BLaER1 (cell line): ENCODE data around the gene PRSS33.

Experiments
- H3K27ac ChIP-seq: shearing (Covaris generic); formaldehyde crosslinking; 2 replicates; pipeline ENCODE4 v1.8.1; 2022
- H3K27me3 ChIP-seq: shearing (Covaris generic); formaldehyde crosslinking; 2 replicates; pipeline ENCODE4 v1.8.1; 2022
- H3K36me3 ChIP-seq: shearing (Covaris generic); formaldehyde crosslinking; 2 replicates; pipeline ENCODE4 v1.8.1; 2022
- H3K4me1 ChIP-seq: shearing (Covaris generic); formaldehyde crosslinking; 2 replicates; pipeline ENCODE4 v1.8.1; 2022
- H3K4me2 ChIP-seq: shearing (Covaris generic); formaldehyde crosslinking; 2 replicates; pipeline ENCODE4 v1.8.1; 2022
- H3K4me3 ChIP-seq: shearing (Covaris generic); formaldehyde crosslinking; 2 replicates; pipeline ENCODE4 v1.8.1; 2022
- H3K9ac ChIP-seq: shearing (Covaris generic); formaldehyde crosslinking; 2 replicates; pipeline ENCODE4 v1.8.1; 2022
- H3K9me3 ChIP-seq: shearing (Covaris generic); formaldehyde crosslinking; 2 replicates; pipeline ENCODE4 v1.8.1; 2022
- H4K20me1 ChIP-seq: shearing (Covaris generic); formaldehyde crosslinking; 2 replicates; pipeline ENCODE4 v1.8.1; 2022
- Cebpa-rat ChIP-seq: shearing (Covaris generic); IDR thresholded peaks from 2 replicates; pipeline ENCODE4 v1.8.1; 2022

Gene PRSS33

DNA sequence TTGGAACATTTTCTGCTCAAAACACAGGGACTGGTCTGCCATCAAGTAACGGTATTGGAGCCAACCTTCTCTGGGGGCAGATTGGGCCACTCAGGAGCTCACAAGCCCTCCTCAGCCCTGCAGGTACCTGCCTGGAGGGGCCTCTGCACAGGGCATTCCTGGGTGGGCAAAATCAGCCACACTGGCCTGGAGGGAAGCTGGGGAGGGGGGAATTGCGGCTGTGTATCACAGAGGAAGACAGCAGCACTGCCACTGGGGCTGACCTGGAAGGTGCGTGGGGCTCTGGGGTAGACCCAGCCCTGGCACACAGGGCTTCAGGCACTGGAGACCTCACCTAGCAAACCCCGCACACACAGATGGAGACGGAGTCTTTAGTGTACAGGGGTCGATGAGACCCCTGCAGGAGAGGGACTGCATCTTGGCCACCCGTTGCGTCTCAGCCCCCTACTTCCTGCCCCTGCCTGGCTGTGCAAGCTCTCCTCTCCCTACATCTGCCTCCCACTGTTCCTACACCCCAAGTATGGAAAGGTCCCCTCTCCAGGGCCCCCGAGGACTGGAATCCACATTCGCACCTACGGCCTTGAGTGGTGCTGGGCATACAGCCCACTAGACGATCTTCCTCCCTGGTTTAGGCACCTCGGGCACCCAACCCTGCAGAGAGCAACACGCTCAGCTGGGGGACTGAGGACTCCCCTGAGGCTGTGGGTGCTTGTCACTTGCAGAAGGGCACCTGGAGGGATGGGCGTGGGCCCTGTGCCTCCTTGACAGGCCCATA lies 42.1 kb downstream of the PRSS33 start:
- Histone ChIP-seq H3K36me3 (0 out of 2 replicates have a peak, but pooled peaks cover 13% of the 10 kb centered on the region), H4K20me1 (no peaks in the 10 kb centered on the region)

DNA sequence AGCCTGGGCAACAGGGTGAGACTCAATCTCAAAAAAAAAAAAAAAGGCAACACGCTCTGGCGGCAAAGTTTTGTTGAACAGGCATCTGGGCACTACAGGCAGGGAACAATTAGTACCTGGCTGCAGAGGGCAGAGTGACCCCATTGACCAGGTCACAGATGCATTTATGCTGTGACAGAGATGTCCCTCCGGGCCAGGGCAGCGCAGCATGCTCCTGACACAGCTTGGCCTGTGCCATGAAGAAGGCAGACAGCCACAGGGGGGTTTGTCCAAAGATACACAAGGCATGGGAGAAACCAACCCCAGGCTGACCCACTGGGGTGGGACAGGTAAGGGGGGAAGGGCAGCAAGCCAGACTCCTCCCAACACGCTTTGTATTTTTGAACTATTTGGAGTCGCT lies 42.6 kb downstream of the PRSS33 start:
- no peaks in the 10 kb centered on the region for H3K27me3 ChIP-seq
- no peak for TF ChIP-seq Cebpa-rat
- H3K4me2 ChIP-seq = no peak overlapping the region
- no peaks in the 10 kb centered on the region for H3K9me3 ChIP-seq
- H3K27ac ChIP-seq = no peak overlapping the region
- H4K20me1 ChIP-seq = no peaks in the 10 kb centered on the region
- no peak overlapping the region for H3K4me3 ChIP-seq
- 0 out of 2 replicates have a peak, but pooled peaks cover 10% of the 10 kb centered on the region for H3K36me3 ChIP-seq
- no peaks in the 10 kb centered on the region for H3K4me1 ChIP-seq
- no peak overlapping the region for H3K9ac ChIP-seq

More for the DNA sequence above, 42.1 kb downstream of the PRSS33 start:
- H3K27me3 ChIP-seq = no peaks in the 10 kb centered on the region
- TF ChIP-seq Cebpa-rat = no peak
- no peak overlapping the region for H3K4me2 ChIP-seq
- no peak overlapping the region for H3K4me3 ChIP-seq
- no peak overlapping the region for H3K27ac ChIP-seq
- H3K4me1 ChIP-seq = no peaks in the 10 kb centered on the region
- no peaks in the 10 kb centered on the region for H3K9me3 ChIP-seq
- H3K9ac ChIP-seq = 0 out of 2 replicates have a peak overlapping the region, but pooled peaks have one; percentile 10

DNA sequence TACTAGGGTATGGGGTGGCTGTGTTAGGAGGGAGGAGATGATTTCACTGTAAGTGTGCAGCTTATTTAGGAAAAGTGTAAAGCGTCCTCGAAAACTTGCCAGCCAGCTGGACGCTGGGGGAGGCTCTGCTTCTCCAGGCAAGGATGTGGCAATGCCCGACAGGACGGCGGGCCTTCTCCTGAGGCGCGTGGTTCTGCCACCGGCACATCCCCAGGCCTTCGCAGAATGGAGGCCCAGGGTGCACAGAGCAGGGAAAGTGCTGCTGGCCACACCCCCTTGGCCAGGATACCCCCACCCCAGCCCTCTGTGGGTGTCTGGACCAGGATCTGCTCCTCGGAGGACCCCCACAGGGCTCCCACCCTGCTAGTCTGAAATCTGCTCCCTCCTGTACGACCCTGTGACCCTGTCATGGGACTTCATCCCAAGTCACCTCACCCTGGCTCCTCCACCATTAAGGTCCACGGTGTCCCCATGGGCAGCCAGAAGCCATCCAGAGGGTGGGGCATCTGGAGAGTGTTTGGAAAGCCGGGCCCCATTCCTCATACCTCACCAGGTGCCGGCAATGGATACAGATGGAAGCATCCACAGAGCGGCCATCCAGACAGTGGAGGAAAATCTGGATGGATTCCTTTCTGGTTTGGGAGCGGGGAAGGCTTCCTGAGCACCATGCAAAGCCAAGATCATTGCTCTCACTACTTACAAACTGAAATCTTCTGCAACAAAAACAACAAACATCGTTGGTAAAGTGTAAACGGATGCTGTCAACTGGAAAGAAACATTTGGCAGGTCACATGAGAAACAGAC lies 44.2 kb downstream of the PRSS33 start:
- no peak overlapping the region for H3K27ac ChIP-seq
- no peaks in the 10 kb centered on the region for H3K27me3 ChIP-seq
- no peak overlapping the region for H3K4me2 ChIP-seq
- peaks cover 7% of the 10 kb centered on the region for H3K4me1 ChIP-seq
- H3K4me3 ChIP-seq = no peak overlapping the region
- no peak for TF ChIP-seq Cebpa-rat
- H3K36me3 ChIP-seq = no peaks in the 10 kb centered on the region
- H3K9ac ChIP-seq = 0 out of 2 replicates have a peak overlapping the region, but pooled peaks have one; percentile 31
- no peaks in the 10 kb centered on the region for H3K9me3 ChIP-seq
- H4K20me1 ChIP-seq = no peaks in the 10 kb centered on the region

DNA sequence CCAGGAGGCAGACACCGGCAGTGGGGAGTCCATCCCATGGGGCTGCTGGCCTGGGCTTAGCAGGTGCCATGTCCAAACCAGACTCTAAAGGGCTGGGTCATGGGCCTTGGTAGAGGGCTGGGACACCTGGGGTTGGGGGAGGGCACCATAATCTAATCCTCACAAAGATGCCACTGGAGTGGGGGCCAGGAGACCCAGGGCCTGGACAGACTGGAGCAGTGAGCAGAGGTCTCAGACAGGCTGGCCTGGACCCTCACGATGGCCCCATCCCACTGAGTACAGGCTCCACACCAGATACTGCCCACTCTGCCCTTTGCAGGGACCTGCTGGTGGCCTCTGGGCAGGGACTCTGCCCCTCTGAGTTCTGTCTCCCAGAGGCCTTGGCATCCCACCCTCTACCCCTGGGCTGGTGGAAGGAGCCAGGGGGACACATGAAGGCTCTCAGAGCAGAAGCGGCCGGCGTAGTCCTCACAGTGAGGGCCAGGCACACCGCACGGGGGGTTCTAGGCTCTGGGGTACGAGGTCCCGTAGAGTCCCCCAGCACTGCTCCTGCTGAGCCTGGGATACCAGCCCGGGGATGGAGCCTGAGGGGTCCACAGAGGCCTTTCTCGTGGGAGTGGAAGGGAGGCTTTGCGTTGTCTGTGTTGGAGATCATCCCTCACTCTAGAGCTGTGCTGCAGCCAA lies 44.9 kb downstream of the PRSS33 start:
- Histone ChIP-seq H3K27ac (no peak overlapping the region), H3K9ac (no peak overlapping the region), H4K20me1 (no peaks in the 10 kb centered on the region), H3K4me1 (peaks cover 7% of the 10 kb centered on the region), H3K27me3 (no peaks in the 10 kb centered on the region), H3K9me3 (no peaks in the 10 kb centered on the region), H3K36me3 (no peaks in the 10 kb centered on the region), H3K4me2 (no peak overlapping the region), H3K4me3 (no peak overlapping the region)
- no peak for TF ChIP-seq Cebpa-rat

DNA sequence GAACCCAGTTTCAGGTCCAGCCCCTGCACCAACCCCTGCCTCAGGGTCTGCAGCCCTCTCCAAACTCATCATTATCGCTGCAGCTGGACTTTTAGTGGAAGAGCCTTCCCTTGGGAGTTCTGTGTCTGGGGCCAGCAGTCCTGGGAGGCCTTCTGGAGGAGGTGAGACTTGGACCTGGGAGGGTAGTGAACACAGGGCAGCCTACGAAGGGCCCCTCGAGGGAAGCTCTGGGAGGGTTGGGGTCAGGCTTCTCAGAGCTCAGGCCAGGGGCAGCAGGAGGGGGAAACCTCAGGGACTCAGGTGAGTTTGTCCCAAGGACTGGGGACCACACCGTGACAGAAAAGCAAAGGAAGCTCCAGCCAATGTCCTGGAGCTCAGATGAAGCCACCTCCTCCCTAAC lies 46.2 kb downstream of the PRSS33 start:
- no peak overlapping the region for H3K4me3 ChIP-seq
- H3K27me3 ChIP-seq = no peaks in the 10 kb centered on the region
- H4K20me1 ChIP-seq = no peaks in the 10 kb centered on the region
- H3K4me1 ChIP-seq = peaks cover 7% of the 10 kb centered on the region
- TF ChIP-seq Cebpa-rat = no peak
- H3K27ac ChIP-seq = no peak overlapping the region
- H3K9me3 ChIP-seq = no peaks in the 10 kb centered on the region
- H3K4me2 ChIP-seq = no peak overlapping the region
- no peak overlapping the region for H3K9ac ChIP-seq
- no peaks in the 10 kb centered on the region for H3K36me3 ChIP-seq

DNA sequence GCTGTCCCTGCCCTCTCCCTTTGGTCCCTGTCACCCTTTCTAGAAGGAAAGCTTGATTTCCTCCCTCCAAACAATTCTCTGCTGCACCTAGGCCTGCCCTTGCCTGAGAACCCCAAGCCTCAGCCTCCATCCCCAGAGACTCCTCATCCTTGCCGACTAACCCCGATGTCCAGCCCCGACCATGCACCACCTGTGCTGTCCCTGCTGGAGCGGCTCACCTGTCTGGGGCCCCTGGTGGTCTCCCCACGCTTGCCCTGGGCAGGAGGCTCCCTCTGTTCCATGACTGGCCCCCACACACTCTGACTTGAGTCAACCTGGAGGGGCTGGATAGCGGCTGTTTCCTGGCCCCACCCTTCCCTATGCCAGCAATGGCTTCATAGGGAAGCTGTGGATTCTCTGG lies 46.9 kb downstream of the PRSS33 start:
- H3K4me1 ChIP-seq = peaks cover 7% of the 10 kb centered on the region
- TF ChIP-seq Cebpa-rat = no peak
- H3K27me3 ChIP-seq = no peaks in the 10 kb centered on the region
- H3K9ac ChIP-seq = no peak overlapping the region
- H3K27ac ChIP-seq = no peak overlapping the region
- H4K20me1 ChIP-seq = no peaks in the 10 kb centered on the region
- H3K9me3 ChIP-seq = no peaks in the 10 kb centered on the region
- H3K36me3 ChIP-seq = no peaks in the 10 kb centered on the region
- no peak overlapping the region for H3K4me2 ChIP-seq
- H3K4me3 ChIP-seq = no peak overlapping the region

DNA sequence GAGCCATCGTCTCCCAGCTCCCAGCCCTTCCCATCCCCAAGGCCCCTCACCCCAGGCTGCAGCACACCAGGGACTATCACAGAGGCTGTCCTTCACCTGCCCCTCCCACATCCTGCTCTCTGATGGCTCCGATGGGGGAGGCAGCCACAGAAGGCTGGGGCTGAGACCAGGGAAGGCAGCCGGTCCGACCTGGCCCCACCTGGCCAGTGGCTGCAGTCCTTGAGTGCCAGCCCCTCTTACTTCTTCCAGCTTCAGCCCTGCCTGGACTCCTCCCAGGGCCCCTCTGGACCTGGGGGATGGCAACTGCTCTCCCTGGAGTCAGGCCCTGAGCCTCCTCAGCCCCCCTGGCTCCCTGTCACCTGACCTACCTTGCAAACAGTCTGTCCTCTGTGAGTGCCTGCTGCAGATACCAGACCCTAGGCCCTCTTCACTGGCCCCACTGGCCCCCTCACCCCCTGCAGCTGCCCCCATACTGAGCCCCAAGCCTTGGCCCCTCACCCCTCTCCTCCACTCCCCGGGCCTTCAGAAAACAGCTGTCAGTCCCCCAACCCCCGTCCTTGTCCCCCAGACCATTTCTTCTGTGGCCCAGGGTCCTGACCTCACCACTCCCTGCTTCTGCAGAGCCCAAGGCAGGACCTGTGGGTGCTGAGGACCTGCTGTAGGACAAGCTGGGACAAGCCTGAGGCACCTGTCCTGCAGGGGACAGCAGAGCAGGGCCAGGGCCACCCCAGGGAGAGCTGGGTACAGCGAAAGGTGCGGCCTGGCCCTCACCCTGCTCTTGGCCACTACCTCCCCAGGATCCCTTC lies 47.5 kb downstream of the PRSS33 start:
- H3K4me1 ChIP-seq = peaks cover 11% of the 10 kb centered on the region
- no peaks in the 10 kb centered on the region for H4K20me1 ChIP-seq
- peak overlapping the region; percentile 48 for H3K9ac ChIP-seq
- no peaks in the 10 kb centered on the region for H3K27me3 ChIP-seq
- 0 out of 2 replicates have a peak overlapping the region, but pooled peaks have one; percentile 44 for H3K27ac ChIP-seq
- TF ChIP-seq Cebpa-rat = no peak
- H3K4me3 ChIP-seq = no peak overlapping the region
- H3K36me3 ChIP-seq = no peaks in the 10 kb centered on the region
- H3K4me2 ChIP-seq = no peak overlapping the region
- no peaks in the 10 kb centered on the region for H3K9me3 ChIP-seq

DNA sequence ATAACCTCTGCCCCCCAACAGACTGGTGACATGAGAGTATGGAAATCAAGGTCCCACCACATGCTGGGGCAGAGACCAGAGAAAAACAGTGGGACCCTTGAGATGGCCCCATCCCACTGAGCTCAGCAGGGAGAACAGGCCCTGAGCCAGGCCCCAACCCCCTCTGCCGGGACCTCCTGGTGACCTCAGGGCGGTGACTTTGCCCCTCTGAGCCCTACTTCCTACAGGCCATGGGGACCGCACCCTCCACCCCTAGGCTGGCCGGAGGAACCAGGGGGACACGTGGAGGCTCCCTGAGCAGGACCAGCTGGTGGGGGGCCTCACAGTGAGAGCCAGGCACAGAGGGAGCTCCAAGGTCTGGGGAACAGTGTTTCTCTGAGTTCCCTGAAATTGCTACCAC lies 48.7 kb downstream of the PRSS33 start:
- no peaks in the 10 kb centered on the region for H3K9me3 ChIP-seq
- H3K27ac ChIP-seq = no peak overlapping the region
- H3K4me1 ChIP-seq = peaks cover 11% of the 10 kb centered on the region
- H3K4me3 ChIP-seq = no peak overlapping the region
- no peak overlapping the region for H3K4me2 ChIP-seq
- no peak overlapping the region for H3K9ac ChIP-seq
- no peaks in the 10 kb centered on the region for H3K36me3 ChIP-seq
- no peaks in the 10 kb centered on the region for H4K20me1 ChIP-seq
- no peak for TF ChIP-seq Cebpa-rat
- no peaks in the 10 kb centered on the region for H3K27me3 ChIP-seq

DNA sequence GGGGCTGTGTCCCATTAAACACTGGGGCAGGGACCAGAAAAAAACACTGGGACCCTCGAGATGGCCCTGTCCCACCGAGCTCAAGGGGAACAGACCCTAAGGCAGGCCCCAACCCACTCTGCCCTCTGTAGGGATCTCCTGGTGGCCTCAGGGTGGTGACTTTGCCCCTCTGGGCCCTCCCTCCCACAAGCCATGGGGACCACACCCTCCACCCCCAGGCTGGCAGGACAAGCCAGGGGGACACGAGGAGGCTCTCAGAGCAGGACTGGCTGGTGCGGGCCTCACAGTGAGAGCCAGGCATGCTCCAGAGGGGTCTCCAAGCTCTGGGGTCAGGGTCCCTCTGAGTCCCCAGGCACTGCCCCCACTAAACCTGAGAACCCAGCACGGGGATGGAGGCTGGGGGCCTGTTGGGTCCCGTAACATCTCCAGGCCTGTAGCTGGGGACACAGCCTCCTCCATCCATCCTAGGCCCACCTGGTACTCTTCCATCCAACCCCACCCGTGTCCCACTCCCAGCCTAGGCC lies 49.4 kb downstream of the PRSS33 start:
- TF ChIP-seq Cebpa-rat = no peak
- H3K4me2 ChIP-seq = no peak overlapping the region

More for the DNA sequence above, 49.4 kb downstream of the PRSS33 start:
- no peak overlapping the region for H3K9ac ChIP-seq
- H3K27ac ChIP-seq = no peak overlapping the region
- no peaks in the 10 kb centered on the region for H3K9me3 ChIP-seq
- H3K4me1 ChIP-seq = peaks cover 11% of the 10 kb centered on the region
- no peaks in the 10 kb centered on the region for H3K36me3 ChIP-seq
- H3K4me3 ChIP-seq = no peak overlapping the region
- no peaks in the 10 kb centered on the region for H4K20me1 ChIP-seq
- no peaks in the 10 kb centered on the region for H3K27me3 ChIP-seq
